Measurements from ENCODE around the gene SLC7A11. TPM values are rescaled to one million over a fixed set of nuclear protein-coding genes. Genes with fewer than 3 reads are reported as not detected.
"Not testable (repeated sequence)": the region's sequence is repeated elsewhere in the genome, so short reads cannot be mapped to it uniquely, and the experiment has no call there.

SLC7A11 gene
- total RNA-seq, 1 experiment from 2014 or later, result 6.1 TPM

DNA sequence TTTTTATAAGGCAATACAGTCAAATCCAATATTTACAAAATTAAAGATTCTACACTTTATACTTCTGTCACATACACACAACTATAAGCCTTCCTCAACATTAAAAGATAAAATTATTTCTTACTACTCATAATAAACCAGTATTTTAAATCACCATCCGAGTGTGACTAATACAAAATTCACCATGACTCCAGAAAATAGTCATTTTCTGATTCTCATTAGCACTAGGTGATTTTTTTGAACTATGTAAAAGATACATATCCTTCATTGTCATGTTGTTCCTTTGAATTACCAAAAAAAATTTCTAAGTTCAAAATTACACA lies 646 bp upstream of the SLC7A11 start:
- DNase-seq (ENCODE audit: low read depth), result no peak

DNA sequence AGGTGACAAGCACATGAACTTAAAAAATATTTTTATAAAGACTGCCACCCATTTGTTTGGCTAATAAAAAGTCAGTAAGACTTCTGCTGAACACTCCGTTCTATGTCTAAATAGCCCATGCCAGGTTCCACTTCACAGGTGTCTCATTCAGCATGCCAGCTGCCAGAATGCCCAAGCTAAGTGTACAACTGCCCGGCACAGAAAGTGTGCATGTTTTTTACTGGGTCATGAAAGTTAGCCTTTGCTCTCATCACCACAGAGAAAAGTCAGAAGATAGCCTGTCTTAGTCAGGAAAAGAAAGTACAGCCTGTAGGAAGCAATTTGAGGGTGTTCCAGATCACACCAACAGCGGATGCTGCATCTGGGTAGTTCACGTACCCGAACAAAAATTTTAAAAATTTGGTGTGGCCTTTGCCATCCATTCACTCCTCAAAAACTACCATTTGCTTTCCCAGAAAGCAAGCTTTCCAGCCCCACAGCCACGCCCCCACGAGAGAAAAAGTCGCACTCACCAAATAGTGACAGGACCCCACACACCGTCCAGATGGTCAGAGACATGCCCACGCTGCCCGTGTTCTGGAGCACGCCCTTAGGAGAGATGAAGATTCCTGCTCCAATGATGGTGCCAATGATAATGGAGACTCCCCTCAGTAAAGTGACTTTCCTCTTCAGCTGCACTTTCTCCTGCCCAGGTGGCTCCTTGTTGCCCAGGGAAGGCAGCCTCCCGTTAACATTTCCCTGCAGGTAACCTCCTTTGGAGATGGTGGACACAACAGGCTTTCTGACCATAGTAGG lies 671 bp downstream of the SLC7A11 start:
- DNase-seq (ENCODE audit: low read depth), result peak; percentile 30

DNA sequence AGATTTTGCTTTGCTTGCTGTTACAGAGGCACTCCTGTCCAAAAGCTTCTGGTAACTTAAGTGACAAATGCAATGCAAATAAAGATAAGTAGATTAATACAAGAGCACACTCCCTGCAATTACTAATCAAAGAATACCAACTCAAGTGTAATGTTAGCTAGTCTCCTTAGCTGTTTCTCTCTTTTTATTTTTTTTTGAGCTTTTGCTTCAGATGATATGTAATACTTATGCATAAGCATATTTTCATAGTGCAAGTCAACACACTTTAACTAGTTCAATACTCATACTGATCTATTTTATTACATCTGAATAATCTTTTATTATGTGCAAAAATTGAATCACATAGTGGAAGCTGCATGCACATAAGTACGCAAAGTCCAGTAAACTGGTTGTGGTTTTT lies 2.7 kb downstream of the SLC7A11 start:
- no peak for DNase-seq (ENCODE audit: low read depth)

DNA sequence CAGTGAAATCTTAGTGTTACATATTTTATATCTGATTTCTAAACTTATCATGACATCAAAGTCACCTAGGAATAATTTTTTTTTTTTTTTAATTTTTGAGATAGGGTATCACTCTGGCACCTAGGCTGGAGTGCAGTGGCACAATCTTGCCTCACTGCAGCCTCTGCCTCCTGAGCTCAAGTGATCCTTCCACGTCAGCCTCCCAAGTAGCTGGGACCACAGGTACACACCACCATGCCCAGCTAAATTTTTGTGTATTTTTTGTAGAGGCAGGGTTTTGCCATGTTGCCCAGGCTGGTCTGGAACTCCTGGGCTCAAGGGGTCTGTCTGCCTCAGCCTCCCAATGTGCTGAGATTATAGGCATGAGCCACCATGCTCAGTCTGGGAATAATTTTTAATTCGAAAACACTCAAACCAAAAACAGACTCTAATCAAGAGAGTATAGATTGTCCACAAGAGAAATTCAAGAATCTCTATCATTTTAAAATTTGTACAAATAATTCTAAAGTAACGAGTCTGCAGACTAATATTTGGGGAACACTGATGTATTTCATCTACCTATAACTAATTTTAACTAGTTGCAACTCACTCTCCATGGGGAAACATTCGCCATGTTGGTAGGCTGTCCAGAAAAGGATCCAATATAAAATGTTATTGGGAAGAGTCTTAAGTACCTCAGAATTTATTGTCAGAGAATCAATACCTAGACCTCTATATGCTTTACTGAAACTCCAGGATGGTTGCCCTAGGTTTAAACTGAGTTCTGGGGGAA lies 3.4 kb downstream of the SLC7A11 start:
- no peak for DNase-seq (ENCODE audit: low read depth)

DNA sequence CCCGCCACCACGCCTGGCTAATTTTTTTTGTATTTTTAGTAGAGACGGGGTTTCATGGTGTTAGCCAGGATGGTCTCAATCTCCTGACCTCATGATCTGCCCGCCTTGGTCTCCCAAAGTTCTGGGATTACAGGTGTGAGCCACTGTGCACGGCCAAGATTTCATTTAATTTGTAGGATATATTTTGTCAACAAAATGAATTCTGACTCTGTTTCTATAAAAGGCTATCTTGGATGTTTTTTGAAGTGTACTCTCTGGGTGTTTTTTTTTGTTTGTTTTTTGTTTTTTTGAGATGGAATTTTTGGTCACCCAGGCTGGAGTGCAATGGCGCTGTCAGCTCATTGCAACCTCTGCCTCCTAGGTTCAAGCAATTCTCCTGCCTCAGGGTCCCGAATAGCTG lies 5.0 kb downstream of the SLC7A11 start:
- DNase-seq (ENCODE audit: low read depth), result not testable (repeated sequence)

DNA sequence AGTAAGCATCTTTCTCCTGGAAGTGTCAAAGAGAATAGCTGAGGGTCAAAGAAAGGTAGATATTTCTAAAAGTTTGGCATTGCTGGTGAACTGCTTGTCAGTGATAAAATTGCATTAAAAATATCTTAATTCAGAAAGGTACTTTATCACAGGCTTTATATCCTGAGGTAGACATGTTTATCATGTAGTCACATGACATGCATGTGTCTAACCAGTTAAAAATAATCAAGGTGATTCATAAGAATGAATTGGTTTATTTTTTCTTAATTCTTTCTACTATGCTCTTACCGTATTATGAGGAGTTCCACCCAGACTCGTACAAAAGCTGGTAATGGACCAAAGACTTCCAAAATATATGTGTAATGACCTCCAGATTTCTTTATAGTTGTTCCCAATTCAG lies 6.1 kb downstream of the SLC7A11 start:
- DNase-seq (ENCODE audit: low read depth), result no peak

DNA sequence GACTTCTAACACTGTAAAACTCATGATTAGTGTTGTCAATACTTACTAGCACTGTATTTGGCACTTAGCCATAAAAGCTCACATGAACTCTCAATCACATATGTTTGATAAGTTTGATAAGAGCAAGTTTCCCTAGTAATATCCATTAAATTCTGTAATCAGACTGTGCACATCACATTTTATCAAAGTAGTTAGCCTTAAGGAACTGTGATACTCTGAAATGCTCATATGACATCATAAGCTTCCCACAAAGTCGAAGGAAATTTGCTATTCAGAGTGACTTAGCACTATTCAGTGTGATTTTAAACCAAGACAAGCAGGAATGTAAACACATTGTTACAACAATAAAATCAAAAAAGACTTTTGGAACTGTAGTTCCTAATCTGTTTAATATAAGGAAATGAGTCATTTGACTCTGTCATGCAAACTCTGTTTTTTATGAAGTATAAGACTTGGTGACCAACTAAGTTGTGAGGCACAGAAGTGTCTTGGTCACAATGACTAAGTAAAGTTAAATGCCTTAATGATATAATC lies 6.7 kb downstream of the SLC7A11 start:
- peak; percentile 75 for DNase-seq (ENCODE audit: low read depth)

DNA sequence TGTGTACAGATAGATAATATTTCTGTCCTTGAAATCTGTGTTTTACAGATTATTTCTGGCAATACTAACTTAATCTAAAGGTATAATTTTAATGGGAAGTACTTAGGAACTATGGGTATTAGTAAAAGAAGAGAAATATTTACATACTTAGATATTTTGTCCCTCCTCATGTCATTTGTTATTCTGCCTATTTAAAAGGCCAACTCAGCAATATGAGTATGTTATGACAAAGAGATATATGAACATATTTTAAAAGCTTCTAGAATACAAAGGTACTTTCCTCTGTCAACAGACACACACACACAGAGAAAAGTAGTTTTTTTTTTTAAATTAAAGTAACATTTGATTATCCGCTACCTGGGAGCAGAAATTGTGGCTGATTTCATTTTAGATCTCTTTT lies 7.9 kb downstream of the SLC7A11 start:
- DNase-seq (ENCODE audit: low read depth), result no peak

DNA sequence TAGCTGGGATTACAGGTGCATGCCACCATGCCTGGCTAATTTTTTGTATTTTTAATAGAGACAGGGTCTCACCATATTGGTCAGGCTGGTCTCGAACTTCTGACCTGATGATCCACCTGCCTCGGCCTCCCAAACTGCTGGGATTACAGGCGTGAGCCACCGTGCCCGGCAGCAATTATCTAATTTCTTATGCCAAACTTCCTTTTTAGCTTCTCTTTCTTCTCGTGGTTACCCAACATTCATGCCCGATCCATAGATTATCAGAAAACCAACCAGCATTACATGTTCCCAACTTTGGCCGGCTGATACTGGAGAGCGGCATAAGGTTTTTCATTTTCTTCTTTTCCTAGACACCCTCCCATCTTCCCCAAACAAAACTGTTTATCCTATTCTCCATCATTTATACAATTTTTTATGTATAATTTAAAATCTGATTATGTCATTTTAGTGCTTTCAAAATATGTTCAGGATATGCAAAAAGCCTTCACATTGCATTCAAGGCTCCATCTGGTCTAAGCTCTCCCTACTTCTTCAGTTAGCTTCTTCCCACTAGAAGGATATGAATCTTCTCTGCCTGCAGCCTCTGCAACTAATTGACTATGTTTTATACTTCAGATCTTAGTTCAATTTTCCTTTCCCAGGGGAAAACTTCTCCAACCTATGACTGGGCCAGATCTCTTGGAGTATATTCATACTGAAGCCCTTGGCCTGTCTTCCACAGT lies 8.7 kb downstream of the SLC7A11 start:
- DNase-seq (ENCODE audit: low read depth), result no peak

DNA sequence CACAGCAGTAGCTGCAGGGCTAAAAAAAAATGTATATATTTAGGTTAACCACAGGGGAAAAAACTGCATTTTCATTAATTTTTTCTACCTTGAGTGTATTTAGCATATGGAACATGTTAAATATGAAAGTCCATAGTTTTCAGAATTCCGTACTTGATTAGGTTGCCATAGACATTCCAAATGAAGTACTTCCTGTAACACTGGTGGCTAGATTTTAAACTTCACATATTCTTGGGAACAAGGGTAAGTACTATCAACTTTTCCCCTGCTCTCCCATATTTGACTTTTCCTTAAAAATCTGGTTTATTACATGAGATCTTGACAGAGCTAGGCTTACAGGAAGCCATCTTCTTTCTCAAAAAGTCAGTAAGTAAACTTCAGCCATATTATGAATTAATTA lies 9.8 kb downstream of the SLC7A11 start:
- DNase-seq (ENCODE audit: low read depth), result no peak

DNA sequence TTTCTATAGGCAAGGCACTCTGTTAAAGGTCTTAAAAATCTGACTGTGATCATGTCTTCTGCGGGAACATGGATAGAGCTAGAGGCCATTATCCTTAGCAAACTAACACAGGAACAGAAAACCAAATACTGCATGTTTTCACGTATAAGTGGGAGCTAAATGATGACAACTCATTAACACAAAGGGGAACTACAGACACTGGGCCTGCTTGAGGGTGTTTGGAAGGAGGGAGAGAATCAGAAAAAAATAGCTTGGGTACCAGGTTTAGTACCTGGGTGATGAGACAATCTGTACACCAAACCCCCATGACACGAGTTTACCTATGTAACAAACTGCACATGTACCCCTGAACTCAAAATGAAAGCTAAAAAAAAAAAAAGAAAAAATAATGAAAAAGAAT lies 12.1 kb downstream of the SLC7A11 start:
- DNase-seq (ENCODE audit: low read depth), result no peak

DNA sequence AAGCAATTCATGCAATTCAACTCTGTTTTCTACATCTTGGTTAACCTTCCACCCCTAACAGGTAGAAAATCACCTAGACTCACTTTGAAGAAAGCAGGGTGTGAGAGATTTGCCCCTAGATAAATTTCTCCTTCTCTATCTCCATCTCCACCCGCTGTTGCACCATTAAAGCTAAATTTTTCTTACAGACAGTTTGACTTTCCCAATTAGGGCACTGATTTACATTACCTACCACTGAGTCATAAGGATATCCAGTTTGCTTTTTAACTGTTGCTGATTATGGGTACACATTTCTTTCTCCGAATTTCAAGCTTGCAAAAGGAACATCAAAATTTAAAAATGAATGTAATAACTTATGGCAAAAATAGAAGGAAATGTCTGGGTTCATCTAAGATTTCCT lies 13.0 kb downstream of the SLC7A11 start:
- no peak for DNase-seq (ENCODE audit: low read depth)

DNA sequence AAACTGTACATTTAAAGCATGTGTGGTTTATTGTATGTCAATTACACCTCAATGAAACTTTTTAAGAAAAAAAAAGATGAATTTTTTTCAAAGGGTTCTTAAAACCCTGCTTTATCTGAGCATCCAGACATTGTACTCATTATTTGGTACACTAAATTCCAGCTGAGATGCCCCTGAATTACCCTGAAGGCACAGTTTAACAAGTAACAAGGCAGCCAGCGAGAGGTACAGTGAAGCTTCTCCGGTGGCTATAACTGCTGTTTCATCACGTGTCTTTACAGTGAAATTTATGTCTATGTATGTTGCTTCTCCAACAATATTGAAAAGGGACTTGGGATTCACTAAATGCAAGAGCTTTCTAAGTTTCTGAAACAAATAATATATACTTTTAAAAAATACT lies 15.8 kb downstream of the SLC7A11 start:
- no peak for DNase-seq (ENCODE audit: low read depth)

DNA sequence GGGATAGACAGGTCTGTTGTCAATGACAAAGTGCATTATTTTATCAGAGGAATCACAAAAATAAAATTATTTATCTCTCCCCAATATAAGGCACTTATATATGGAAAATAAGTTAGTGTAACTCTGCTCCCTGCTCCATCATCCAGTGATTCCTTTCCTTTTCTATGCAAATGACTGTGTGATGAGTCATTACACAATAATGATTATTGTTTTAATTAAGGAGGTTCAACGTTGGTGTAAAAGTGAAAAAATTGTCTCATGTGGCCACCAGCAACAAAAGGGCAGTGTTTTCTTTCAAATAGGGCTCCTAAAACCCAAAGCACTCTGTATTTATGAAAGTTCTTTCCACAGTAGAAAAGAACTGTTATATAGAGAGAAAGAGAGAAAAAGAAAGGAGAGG lies 16.7 kb downstream of the SLC7A11 start:
- peak; percentile 13 for DNase-seq (ENCODE audit: low read depth)

DNA sequence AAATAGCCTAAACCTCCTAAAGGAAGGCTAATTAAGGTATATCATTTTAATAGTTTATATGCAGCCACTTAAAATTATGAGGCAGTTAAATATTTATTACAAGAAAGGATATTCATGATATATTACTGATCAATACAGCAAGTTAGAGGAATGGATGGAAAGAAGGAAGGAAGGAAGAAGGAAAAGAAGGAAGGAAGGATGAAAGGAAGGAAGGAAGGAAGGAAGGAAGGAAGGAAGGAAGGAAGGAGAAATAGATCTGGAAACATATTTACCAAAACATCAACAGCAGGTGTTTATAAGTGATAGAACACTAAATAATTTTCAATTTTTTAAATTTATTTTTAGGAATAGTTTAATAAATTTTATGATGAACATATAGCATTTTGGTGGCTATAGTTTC lies 17.5 kb downstream of the SLC7A11 start:
- no peak for DNase-seq (ENCODE audit: low read depth)

DNA sequence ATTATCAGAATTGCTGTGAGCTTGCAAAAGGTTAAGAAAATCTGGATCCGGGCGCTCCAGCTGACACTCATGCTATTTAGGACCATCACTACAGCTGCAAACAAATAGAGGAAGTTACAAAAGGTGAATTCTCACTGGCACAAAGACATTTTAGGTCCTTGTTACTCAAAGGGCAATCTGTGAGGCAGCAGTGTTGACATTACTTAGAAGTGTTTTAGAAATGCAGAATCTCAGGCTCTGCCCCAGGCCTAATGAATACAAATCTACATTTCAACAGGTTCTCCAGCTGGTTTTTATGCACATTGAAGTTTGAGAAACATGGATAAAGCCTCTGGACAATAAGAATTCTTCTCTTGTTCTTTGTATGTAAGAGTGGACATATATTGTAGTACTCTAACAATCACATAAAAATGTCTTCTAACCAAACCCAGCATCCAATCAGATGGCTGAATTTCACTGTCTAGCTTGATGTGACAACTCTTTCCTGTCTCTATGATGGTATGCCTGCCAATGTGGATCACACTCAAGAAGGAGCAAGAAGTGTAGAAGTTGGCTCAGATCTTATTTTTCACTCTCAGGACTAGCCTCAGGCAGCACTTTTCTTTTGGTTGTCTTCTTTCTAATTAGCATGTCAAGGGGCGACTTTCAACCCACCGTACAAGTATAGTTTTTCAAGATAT lies 18.8 kb downstream of the SLC7A11 start:
- no peak for DNase-seq (ENCODE audit: low read depth)

DNA sequence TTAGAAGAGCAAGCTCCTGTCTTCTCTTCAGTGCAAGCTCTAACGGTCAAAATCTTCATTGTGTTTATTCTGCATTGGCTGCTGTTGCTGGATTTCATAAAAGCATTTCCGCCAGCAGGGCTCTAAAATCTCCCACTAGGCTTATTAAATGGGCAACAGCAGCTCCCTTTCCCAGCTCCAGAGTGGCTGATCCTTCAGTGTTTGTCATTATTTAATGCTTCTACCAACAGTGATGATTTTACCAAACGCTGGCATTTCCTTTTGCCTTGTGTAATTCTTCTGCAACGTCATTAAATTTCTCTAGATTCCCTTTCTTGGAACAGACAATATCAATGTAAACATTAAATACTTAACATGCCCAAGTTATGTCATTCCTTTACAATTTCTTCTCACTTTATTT lies 20.1 kb downstream of the SLC7A11 start:
- DNase-seq (ENCODE audit: low read depth), result no peak

DNA sequence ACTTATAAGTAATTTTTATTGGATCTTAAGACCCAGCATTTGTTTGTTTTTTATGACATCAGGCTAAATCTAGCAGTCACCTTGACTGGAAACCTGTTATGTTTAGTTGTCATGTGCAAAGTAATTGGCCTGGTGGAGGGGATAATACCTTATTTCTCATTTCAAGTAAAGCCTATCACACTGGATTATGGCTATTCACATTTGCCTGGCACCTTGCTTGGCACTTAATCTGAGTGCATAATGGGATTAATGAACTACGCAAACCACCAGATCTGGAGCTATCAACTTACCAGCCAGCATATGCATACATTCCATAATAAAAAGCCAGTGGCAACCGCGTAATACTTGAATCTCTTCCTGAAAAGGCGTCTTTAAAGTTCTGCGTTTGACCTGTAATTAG lies 23.2 kb downstream of the SLC7A11 start:
- no peak for DNase-seq (ENCODE audit: low read depth)

DNA sequence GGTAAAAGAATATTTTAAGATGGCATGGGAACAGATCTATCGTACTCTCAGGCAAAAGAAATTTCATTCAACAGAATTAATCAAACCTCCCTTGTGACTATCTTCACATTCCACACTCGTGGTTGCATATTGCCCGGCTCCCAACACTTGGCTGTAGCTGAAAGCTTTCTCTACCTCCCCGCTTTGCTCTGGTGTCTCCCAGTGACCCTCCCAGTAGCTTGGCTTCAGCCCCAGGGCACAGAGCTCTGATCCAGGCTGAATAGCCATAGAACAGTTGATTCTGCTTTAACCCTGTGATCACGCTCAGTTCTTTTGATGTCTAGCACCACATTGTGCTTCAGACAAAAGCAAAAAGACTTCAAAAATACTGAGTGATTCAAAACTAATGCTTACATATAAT lies 24.6 kb downstream of the SLC7A11 start:
- DNase-seq (ENCODE audit: low read depth), result no peak

DNA sequence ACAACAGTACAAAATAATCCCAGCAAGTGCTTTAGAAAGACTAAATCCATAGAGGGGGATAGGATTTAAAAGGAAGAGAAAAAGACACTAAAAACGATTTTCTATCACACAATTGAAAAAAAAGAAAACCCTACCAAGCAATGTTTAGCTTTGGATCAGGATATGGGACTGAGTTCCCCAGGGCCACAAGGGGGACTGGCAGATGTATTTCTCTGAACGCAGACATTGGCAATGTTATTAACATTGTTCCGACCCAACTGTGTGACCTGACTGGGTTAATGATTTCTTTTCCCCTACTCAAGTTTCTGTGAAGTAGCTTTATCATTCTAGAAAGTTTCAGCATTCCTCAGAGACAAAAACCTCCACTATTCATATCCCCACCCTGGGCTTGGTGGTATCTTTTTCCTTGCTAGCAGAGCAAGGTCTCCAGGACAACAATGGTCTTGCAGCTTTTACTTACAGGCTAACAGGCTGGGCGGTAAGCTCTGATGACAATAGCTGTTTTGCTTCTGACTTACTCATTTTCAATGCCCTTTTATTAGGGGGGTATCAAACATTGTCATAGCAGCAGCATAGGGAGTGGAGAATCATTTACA lies 25.8 kb downstream of the SLC7A11 start:
- no peak for DNase-seq (ENCODE audit: low read depth)

DNA sequence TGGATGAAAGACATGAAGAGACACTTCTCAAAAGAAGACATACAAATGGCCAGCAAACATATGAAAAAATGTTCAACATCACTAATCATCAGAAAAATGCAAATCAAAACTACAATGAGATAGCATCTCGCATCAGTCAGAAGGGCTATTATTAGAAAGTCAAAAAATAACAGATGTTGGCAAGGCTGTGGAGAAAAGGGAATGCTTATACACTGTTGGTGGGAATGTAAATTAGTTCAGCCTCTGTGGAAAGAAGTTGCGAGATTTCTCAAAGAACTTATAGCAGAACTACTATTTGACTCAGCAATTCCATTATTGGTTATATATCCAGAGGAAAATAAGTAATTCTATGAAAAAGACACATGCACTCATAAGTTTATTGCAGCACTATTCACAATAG lies 31.6 kb downstream of the SLC7A11 start:
- DNase-seq (ENCODE audit: low read depth), result not testable (repeated sequence)

DNA sequence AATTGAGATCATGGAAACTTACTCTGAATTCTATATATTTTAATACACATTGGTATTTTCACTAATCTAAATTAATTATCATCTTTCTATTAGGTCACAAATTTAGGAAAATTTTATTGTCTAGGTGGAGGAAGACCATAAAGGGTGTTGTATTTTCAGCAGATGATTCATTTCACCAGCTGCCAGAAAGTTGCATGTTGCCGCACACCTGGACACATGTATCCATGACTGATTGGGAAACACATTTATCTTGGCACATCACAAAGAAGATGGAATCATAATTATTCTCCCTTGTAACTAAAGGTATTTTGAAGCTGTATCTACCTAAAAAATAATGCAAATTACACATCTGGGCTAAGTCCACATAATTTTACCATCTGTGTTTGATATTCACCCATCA lies 33.1 kb downstream of the SLC7A11 start:
- no peak for DNase-seq (ENCODE audit: low read depth)
